Fibroblast of skin of left biceps (primary cell): ENCODE measurements around the gene ERC2.
A peak's percentile ranks its signal among the peaks of the same experiment; 100 is the strongest.

Experiments used
- DNase-seq, 2 experiments: peaks; one replicate each; pipeline ENCODE4 v3.0.0-alpha.2; 2013; ENCODE audit warnings: low read depth in 2 of 2

The ERC2 gene

DNA sequence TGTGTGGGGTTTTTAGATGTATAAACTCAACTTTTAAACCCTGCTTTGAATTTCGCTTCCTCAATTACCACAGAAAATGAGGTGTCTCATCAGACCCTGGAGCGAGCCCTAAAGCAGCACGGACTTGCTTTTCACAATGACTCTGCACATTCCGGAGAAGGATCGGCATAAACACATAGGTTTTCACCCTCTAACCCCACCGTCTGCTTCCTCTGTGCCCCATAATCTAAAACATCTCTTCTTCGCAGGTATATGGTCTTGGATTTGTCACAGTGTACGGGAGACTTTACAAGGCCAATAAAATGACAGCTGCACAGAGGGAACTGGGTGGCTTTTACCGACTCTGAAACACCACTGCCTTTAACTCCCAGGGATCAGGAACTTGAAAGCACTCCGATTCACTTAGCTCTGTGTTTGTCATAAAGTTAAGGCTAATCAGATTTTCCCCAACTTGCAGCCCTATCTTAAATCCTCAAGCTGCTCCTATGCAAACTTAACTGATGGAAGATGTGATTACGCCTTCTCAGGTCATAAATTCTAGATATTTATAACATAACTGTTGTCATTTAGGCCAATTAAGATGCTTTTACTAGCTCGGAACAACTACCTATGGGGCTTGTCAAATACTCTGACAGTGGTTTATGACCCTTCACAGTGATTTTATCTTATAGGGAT, 847.8 kb downstream of the ERC2 start:
- DNase-seq: peak in 1 of 2 experiments; percentile 21

DNA sequence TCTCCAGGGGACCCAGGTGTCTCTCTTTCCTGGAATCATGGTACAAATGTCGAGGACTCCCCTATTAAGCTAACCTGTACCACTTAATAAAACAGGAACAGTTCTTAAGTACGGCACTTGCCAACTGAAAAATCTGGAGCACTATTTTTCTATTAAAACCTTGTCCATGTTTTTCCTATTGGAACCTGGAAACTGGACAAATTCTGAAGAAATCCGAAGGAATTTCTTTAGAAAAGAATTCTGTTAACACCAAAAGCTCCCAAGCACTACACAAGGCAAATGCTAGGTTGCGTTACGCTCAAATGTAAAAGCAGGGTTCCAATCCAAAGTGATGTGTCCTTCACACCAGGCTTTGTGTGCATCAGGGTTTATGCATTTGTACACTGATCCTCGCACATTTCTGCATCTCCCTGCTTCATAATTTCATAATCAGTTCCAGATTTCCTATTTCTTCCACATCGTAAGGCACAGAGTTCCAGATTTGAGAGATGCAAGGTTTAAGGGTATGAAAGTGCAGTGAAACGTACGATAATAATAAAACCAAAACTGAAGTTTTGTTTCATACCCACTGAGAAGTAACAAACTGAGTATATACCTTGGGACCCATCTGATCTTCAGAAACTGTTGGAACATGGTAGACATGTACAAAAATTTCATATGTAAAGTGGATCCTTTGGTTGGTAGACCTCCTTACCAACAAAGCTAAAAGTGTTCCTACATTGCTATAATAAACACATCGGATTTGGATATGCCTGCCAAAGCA, 849.0 kb downstream of the ERC2 start:
- DNase-seq: no peak

DNA sequence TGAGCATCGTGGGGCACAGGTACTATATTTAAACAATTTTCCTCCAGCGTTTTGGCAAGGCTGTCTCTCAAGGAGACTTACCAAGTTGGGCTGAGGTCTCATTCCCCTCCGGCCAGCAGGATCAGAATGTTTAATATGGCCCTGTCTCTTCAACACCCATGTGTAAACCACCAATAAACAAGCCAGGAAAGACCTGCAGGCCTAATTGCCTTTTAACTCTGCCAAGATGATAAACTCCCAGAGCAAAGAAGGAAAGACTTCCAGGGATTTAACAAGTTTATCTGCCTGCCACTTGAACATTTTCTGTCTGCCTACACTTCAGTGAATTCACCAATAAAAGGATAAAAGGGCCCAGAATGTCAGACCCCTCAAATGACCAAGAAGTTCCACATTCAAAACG, 850.9 kb downstream of the ERC2 start:
- no peak for DNase-seq

DNA sequence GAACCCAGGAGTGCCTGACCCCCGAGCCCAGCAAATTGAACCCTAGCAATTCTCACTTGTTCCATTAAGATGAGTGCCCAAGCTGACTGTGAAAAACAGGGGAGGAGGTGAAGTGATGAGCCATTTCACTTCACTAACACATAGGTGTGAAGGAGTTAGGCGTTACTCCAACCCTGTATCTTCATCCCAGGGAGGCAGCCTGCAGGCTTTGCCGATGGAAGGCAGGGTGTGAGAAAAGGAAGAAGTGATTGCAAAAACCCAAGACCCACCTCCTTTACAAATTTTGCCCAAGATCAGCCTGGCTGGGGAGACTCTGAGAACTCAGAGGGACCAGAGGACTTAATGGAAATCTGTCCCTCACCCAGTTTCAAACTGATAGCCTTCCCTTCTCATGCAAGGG, 851.5 kb downstream of the ERC2 start:
- no peak for DNase-seq

DNA sequence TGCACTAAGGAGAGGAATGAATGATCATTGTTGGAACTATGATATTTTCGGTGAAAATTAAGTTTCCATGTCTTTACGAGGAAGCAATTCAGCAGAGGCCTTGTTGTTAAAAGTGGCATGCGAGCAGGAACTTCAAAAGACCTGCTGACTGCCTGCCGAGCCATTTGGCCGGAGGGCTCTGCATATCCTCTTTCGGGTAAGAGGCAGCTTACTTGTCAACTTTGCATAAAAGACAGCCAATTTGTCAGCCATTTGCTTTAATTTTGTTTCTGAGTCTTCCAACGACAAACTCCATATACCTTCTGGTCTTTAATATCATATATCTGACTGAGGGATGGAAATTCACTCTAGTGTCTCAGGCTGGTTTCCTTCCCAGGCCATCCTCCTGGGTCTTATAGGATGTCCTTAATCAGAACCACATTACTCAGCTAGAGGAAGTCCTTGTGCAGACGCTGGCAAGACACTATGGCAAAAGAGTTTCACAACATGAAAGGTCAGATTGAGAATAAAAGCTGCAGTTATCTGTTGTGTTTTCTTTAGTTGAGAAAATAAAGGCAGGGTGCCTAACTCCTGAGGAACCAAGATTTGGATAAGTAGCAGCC, 852.5 kb downstream of the ERC2 start:
- DNase-seq: no peak

DNA sequence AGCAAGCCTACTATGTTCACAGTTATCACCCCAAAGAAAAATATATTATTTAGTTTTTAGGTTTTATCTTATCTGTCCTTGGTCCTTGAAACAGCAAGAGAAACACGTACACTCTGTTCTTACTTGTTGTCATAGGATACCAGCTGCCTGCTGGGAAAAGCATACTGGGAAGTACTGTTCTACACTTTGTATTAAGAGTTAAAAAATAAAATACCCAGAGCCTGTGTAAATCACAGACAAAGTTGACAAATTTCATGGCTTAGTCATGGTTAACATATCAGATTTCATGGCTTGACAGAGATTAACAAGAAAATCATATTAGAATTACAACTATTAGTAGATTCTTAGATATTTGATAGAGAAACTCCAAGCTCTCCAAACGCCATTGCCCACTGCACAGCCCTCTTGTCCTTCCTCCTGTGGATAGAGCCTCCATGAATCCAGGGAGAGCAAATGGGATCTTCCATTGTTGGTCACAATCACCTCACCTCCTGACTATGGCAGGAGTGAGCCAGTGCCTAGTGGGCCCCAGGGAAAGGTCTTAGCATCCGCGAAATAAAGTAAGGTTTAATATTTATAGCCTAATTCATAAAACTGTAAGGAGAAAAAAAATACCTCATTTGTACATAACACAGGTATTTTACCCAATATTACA, 853.1 kb downstream of the ERC2 start:
- no peak for DNase-seq

DNA sequence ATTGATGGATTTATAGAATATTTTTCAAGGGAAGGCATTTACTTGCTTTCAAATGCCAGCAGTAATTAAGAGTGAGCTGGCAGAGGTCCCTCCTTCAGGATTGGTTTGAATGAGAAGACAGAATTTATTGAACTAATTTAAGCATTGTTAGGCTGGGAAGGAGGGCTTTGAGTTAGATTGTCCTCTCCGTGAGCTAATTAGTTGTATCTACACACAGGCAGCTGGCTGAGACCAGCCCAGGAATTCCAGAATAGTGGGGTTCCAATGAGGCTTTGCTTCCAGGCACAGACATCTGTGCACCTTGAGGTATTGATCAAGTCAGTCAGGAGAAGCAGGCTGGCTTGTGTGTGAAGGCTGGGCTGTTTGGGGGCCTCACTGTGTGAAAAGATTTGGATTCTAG, 857.1 kb downstream of the ERC2 start:
- no peak for DNase-seq

DNA sequence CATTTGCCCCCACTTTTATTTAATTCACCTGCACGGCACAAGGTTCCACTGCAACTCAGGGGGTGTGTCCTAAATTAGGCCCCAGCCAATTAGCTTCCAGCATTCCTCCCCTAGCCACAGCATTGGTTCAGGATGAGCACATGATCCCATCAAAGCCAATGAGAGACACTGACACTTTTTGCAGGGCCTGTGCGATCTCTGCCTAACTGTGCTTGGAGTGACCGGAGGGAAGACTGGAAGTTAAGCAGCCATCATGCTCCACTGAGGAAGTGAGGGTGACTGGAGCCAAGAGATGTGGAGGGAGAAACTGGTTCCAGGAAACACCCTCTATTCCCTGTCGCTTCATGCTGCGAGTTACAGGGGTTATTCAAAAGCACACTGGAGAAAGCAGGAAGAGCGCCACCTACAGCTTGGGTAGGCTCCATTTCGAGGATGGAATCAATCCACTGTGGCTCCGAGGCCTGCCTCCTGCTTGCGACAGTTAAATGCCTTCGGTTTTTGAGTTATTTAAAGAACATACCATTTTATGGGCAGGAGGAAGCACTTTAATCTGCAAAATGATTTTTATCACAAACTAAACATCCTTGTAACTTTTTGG, 858.9 kb downstream of the ERC2 start:
- DNase-seq: no peak

DNA sequence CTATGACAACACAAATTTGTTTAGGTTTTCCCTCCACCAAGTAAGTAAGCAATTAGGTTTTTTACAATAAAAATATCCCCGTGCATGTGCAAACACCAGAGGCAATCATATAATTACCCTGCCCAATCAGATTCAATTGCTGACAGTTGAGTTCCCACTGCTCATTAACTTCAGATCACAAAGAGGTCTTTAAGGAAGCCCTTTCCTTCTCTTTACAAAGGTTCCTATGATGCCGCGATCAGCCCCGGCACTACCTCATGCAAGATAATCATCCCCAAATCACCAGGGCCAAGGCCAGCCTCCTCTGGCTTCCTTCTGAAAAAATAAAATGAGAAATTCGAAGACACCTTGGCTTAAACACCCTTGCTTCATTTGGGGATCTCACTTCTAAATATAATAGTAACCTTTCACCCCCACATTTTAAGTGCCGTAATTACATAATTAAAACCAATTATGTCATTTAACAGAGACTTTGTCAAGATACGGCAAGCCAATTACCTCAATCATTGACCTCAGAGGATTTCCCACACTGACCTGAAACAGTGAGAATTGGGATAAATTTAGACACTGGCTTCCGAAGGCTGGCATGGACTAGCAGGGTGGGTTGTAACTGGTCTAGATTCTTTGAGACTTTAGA, 859.8 kb downstream of the ERC2 start:
- DNase-seq: no peak

DNA sequence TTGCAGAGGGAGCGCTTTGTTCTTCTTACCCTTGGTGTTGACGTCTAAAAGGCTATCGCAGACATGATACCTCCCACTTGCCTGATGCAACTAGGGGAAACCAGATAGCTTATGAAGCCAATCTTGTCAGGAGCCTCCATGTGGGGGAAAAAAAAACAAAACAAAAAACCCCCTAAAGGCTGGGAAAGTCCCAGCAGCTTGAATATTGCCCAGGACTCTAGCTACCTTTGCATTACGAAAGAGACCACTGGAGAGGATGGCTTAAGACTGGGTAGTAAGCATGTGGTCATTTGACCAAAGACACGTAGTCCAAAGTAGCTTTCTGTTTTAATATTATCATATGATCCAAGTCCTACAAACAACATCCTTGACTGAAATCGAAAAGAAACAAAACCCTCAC, 860.4 kb downstream of the ERC2 start:
- DNase-seq: no peak

DNA sequence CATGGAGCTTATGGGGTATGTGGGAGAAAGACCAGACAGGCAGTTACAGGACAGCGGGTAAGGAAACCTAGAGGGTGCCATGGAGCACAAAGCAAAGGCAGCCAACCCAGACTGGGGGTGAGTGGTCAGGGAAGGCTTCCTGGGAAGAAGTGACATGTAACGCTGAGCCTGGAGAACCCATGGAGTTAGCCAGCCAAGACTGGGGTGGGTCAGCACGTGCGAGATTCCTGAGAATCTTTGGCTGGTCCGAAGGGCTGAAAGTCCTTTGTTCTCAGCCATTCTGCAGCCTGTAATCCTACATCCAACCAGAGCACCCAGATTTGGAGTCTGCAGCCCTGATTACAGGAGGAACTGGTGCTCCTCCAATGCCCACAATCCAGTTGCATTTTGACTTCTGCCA, 861.1 kb downstream of the ERC2 start:
- no peak for DNase-seq

DNA sequence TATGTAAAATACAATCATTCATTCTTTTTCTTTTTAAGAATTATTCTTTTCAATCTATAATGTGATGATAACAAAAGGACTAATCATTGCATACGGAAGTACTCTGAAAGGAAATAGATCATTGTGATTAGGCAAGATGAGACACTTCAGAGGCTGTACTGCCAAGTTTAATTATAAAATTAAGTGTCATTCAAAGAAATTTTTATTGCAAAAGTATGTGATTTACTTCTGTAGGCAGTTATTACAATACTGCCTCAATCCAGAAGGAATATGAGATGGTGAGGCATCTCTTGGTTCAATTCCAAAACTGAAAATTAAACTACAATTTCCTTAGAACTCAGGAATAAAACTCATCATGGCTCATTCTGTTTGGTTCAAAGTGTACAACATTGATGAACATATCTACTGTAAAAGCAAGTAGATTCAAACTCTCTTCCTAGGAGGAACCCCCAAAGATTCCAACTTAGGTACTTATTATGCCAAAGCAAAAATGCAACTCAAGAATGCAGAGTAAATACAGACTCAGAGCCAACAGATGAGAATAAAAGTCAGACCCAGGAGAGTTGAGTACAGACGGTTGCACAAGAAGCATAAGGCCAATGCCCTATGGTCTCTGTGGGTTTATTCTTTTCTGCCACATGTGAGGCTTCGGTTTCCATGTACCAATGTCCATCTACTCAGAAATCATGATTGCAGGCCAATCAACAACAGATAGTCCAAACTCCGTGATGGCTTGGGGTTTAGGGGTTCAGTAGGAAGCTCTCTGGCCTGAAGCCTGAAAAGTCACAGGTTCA, 862.6 kb downstream of the ERC2 start:
- no peak for DNase-seq

DNA sequence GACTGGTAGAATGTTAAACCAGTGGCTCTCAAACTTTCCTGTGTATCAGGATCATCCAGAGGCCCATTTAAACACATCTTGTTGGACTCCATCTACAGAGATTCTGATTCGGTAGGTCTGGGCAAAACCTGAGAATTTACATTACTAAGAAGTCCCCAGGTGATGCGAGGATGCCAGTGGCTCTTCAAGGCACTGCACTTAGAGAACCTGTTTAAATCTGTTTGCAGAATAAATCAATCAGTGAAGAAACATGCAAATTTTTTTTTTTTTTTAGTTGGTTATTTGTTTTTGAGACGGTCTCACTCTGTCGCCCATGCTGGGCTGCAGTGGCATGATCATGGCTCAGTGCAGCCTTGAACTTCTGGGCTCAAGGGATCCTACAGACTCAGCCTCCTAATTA, 863.4 kb downstream of the ERC2 start:
- DNase-seq: no peak

DNA sequence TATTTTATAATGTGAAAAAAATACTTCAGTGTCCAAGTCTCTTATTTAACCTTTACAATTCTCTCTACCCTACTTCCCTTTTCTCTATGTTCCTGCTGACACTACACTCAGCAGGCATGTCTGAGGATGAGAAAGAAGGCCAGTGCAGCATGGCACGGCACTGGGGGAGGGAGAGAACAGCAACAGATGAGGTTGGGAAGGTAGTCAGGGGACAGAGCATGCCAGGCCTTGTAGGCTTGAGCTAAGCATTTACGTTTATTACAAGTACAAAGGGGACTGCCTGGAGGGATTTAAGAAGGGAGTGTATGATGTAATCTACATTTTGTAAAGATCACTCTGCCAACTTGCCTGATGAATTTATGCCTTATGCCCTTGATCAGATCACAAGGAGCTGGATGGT, 863.9 kb downstream of the ERC2 start:
- no peak for DNase-seq

DNA sequence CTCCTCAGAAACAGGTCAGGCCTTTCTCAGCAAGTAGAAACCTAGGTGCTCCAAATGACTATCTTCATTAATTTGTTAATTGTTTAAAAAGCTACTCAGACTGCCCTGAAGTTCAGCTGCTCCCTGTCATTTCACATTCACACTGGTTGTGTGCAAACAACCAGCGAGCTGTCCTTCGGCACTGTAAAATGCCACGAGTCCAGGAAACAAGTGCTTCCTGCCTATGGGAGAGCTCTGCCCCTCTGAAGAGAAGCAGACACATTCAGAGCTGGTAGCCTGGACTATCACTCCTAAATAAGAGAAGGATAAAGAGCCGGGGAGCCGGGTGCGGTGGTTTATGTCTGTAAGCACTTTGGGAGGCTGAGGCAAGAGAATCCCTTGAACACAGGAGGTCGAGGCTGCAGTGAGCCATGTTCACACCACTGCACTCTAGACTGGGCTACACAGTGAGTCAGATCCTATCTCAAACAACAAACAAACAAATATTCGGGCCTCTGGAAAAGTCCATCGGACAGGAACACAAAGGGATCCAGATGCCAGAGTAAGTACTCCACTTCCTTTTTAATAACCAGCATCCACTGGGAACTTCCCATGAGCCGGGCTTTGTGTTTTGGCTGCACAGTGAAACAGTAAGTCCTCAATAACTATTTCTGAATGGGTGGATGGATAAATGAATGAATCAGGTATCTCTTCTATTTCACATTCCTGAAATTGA, 866.7 kb downstream of the ERC2 start:
- no peak for DNase-seq

DNA sequence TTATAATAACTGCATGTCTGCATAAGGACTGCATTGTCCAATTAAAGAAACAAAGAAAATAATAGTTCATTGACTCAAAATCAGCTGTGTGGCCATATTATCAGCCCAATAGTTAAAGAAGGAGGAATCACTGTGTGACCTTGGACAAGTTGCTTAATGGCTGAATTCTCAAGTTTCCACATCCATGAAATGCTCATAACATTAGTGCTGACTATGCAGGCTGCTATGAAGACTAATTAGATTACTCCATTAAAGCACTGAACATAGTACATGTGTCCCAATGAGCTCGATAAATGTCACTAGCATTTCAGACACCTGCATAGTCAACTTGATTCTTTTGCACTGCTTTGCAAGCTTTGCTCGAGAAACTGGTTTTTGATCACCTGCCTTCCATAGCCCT, 870.0 kb downstream of the ERC2 start:
- DNase-seq: no peak

DNA sequence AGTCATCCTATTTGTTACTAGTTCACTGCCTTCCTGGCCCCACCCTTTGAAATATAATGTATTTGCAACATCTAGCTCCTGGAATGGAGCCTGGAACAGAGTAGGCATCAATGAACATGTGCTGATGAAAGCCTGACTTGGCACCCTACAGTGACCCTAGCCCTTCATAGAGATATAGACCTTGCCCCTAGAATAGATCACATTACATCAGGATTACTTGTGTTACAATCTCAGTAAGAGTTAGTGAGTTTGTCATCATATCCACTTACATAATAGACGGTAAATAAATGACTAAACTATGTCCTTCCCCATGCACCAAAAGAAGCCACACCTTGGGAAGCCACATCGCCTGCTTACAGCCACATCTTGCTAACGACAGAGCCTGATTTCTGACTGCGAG, 870.6 kb downstream of the ERC2 start:
- DNase-seq: no peak

DNA sequence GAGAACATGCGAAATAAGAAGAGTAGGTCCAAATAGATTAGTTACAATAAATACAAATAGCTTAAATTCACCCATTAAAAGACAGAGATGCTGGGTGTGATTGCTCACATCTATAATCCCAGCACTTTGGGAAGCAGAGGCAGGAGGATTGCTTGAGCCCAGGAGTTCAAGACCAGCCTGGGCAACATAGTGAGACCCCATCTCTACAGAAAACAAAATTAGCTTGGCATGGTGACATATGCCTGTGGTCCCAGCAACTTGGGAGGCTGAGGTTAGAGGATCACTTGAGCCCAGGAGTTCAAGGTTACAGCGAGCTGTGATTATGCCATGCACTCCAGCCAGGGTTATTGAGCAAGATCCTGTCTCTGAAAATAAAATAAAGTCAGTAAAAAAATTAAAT, 872.1 kb downstream of the ERC2 start:
- DNase-seq: no peak

DNA sequence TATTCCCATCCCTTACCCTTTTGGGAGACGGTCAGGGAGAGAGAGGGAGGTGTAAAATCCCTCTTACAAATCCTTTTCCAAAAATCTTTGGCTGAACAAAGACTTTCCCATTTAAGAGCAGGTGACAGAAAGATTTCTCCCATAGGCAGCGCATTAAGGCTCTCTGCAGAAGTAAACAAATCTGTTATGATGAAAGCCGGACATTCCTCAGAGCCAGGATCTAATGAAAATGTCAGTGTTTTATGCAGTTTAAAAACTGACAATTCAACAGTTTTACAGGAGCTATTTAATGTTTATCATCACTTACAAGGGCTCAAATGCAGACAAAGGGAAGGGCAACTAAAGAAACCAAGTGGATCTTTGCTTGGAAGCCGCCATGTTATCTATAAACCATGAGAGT, 872.8 kb downstream of the ERC2 start:
- DNase-seq: no peak

DNA sequence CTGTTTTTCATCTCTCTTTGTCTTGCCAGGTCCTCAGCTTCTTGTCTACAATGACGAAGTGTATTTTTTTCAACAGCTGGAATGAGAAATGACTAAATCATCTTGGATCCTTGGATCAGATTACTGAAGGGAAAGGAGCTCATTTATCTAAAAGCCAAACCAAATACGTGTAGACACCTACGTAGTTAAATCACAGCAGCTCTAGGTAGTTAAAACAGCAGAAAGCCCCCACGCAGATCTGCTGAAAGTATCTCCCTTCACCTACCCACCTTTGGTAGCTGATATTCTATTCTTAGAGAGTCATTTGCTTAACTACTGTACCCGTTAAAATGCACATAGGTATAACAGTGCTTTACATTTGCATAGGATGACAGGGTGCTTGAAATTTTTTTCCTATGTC, 875.7 kb downstream of the ERC2 start:
- DNase-seq: no peak
